KMS-11 (cell line): Measurements from ENCODE around the gene ZNF655.
A peak's percentile ranks its signal among the peaks of the same experiment; 100 is the strongest.
"Not testable (repeated sequence)": the region's sequence is repeated elsewhere in the genome, so short reads cannot be mapped to it uniquely, and the experiment has no call there.

Experiments used
- H2AFZ ChIP-seq: fragments of 200-600 bp; sonication (generic); 2 replicates; pipeline ENCODE4 v1.6.1; 2016; ENCODE audit warnings: antibody characterized with exemption, mixed run types, low read depth
- H3K27ac ChIP-seq: fragments of 200-600 bp; sonication (generic); 2 replicates; pipeline ENCODE4 v1.6.1; 2016; ENCODE audit warnings: mild to moderate bottlenecking, mixed run types
- H3K27me3 ChIP-seq: fragments of 200-600 bp; sonication (generic); 2 replicates; pipeline ENCODE4 v1.6.1; 2017; ENCODE audit warnings: mild to moderate bottlenecking, low read depth, mixed run types, moderate library complexity; ENCODE audit not compliant: insufficient read depth
- H3K36me3 ChIP-seq: fragments of 200-600 bp; sonication (generic); 2 replicates; pipeline ENCODE4 v1.6.1; 2017; ENCODE audit warnings: mild to moderate bottlenecking, mixed run types; ENCODE audit not compliant: insufficient read depth
- H3K4me1 ChIP-seq: fragments of 200-600 bp; sonication (generic); 2 replicates; pipeline ENCODE4 v1.6.1; 2016; ENCODE audit warnings: mild to moderate bottlenecking, low read depth, mixed run types; ENCODE audit not compliant: poor library complexity, severe bottlenecking
- H3K4me2 ChIP-seq: fragments of 200-600 bp; sonication (generic); 2 replicates; pipeline ENCODE4 v1.7.0; 2016; ENCODE audit warnings: mild to moderate bottlenecking, mixed run types
- H3K4me3 ChIP-seq: fragments of 200-600 bp; sonication (generic); IDR thresholded peaks from 2 replicates; pipeline ENCODE4 v1.6.1; 2017; ENCODE audit warnings: low read depth, low read length, mixed read lengths; ENCODE audit not compliant: insufficient read depth
- H3K79me2 ChIP-seq: fragments of 200-600 bp; sonication (generic); 2 replicates; pipeline ENCODE4 v1.6.1; 2016; ENCODE audit warnings: low read depth, mixed run types; ENCODE audit not compliant: insufficient read depth
- H3K9ac ChIP-seq: fragments of 200-600 bp; sonication (generic); 2 replicates; pipeline ENCODE4 v1.6.1; 2016; ENCODE audit warnings: mild to moderate bottlenecking, mixed run types
- H4K20me1 ChIP-seq: fragments of 200-600 bp; sonication (generic); 2 replicates; pipeline ENCODE4 v1.6.1; 2016; ENCODE audit warnings: mild to moderate bottlenecking, mixed run types; ENCODE audit not compliant: insufficient read depth
- CTCF ChIP-seq: fragments of 200-600 bp; sonication (generic); conservative IDR thresholded peaks from 2 replicates; pipeline ENCODE4 v1.6.1; 2017; ENCODE audit warnings: low read depth, mild to moderate bottlenecking, antibody characterized with exemption, low read length, moderate library complexity, mixed read lengths

Gene ZNF655

GRCh38 chr7:99579956-99580777 is 21.7 kb downstream of the ZNF655 start:
- Histone ChIP-seq H3K4me3 (no peak overlapping the region), H3K79me2 (no peaks in the 10 kb centered on the region), H3K4me1 (peaks cover 47% of the 10 kb centered on the region), H4K20me1 (no peaks in the 10 kb centered on the region), H3K36me3 (no peaks in the 10 kb centered on the region), H3K9ac (peak overlapping the region; percentile 58), H3K27me3 (no peaks in the 10 kb centered on the region), H2AFZ (peak overlapping the region; percentile 68), H3K27ac (peak overlapping the region; percentile 81), H3K4me2 (peak overlapping the region; percentile 97)
- peak; percentile 26; the same call in 1 of the 2 replicates for TF ChIP-seq CTCF

- H3K4me2 ChIP-seq, H3K79me2 ChIP-seq, H3K36me3 ChIP-seq, H3K27me3 ChIP-seq, H4K20me1 ChIP-seq, H3K4me3 ChIP-seq: not testable (repeated sequence)
- Histone ChIP-seq H3K9ac (peak overlapping the region; percentile 58; the same call in 1 of the 2 replicates), H3K27ac (peak overlapping the region; percentile 81; the same call in 1 of the 2 replicates), H3K4me1 (peaks cover 47% of the 10 kb centered on the region), H2AFZ (peak overlapping the region; percentile 68; the same call in 1 of the 2 replicates)
Observed at GRCh38 chr7:99580778-99581332, 22.4 kb downstream of the ZNF655 start.

GRCh38 chr7:99588868-99589267 is 30.4 kb downstream of the ZNF655 start:
- Histone ChIP-seq H3K4me3 (no peak overlapping the region), H3K27me3 (no peaks in the 10 kb centered on the region), H2AFZ (no peak overlapping the region), H3K4me2 (no peak overlapping the region), H3K4me1 (no peaks in the 10 kb centered on the region), H4K20me1 (no peaks in the 10 kb centered on the region), H3K9ac (no peak overlapping the region), H3K36me3 (no peaks in the 10 kb centered on the region), H3K79me2 (no peaks in the 10 kb centered on the region), H3K27ac (no peak overlapping the region)
- TF ChIP-seq CTCF, result no peak

GRCh38 chr7:99594948-99595745 is 36.7 kb downstream of the ZNF655 start:
- no peak overlapping the region for H2AFZ ChIP-seq
- H3K9ac ChIP-seq, result no peak overlapping the region
- no peak overlapping the region for H3K4me2 ChIP-seq
- H3K36me3 ChIP-seq, result no peaks in the 10 kb centered on the region
- no peak overlapping the region for H3K4me3 ChIP-seq
- TF ChIP-seq CTCF, result no peak
- no peaks in the 10 kb centered on the region for H3K79me2 ChIP-seq
- no peak overlapping the region for H3K27ac ChIP-seq
- no peaks in the 10 kb centered on the region for H4K20me1 ChIP-seq
- no peaks in the 10 kb centered on the region for H3K27me3 ChIP-seq
- H3K4me1 ChIP-seq, result no peaks in the 10 kb centered on the region
